Hematopoietic multipotent progenitor cell treated with erythropoietin and hydrocortisone succinate and interleukin-3 and kit ligand, for 8 days (in vitro differentiated cells): ENCODE measurements around the gene HTR3C.
"Not testable (repeated sequence)": the region's sequence is repeated elsewhere in the genome, so short reads cannot be mapped to it uniquely, and the experiment has no call there.

Experiments used
- DNase-seq: peaks from one replicate; pipeline ENCODE4 v3.0.0-alpha.2; 2015

Gene HTR3C

GRCh38 chr3:184052767-184053166, at the start of gene HTR3C:
Gene HTR3C, plus strand, starts transcription at chr3:184053047. Its CDS starts 34 bp downstream, at chr3:184053081.
- DNase-seq, result no peak

- no peak for DNase-seq
Observed at GRCh38 chr3:184003187-184003967, 49.5 kb upstream of the HTR3C start.

- DNase-seq, result no peak
Observed at GRCh38 chr3:184004476-184004875, 48.4 kb upstream of the HTR3C start.

GRCh38 chr3:184005941-184006507, 46.8 kb upstream of the HTR3C start:
- peak; percentile 84 for DNase-seq

GRCh38 chr3:184007143-184007813, 45.6 kb upstream of the HTR3C start:
- not testable (repeated sequence) for DNase-seq

- DNase-seq, result no peak
Observed at GRCh38 chr3:184008161-184008560, 44.7 kb upstream of the HTR3C start.

- DNase-seq, result no peak
Observed at GRCh38 chr3:184011230-184011876, 41.5 kb upstream of the HTR3C start.

GRCh38 chr3:184011937-184012889, 40.6 kb upstream of the HTR3C start:
- no peak for DNase-seq

GRCh38 chr3:184015381-184016019, 37.3 kb upstream of the HTR3C start:
- peak; percentile 40 for DNase-seq

GRCh38 chr3:184016169-184016570, 36.7 kb upstream of the HTR3C start:
- peak; percentile 89 for DNase-seq

GRCh38 chr3:184016811-184017671, 35.8 kb upstream of the HTR3C start:
- peak; percentile 71 for DNase-seq

- peak; percentile 98 for DNase-seq
Observed at GRCh38 chr3:184017672-184018423, 35.0 kb upstream of the HTR3C start, which contains the start of gene ABCC5. Gene ABCC5, minus strand, starts transcription at chr3:184017884. Its CDS starts 3,492 bp downstream, at chr3:184014392.

- DNase-seq, result no peak
Observed at GRCh38 chr3:184018424-184018973, 34.3 kb upstream of the HTR3C start.

GRCh38 chr3:184022323-184022722, 30.5 kb upstream of the HTR3C start:
- no peak for DNase-seq

GRCh38 chr3:184025256-184025655, 27.6 kb upstream of the HTR3C start:
- not testable (repeated sequence) for DNase-seq

GRCh38 chr3:184028275-184028890, 24.5 kb upstream of the HTR3C start:
- not testable (repeated sequence) for DNase-seq

GRCh38 chr3:184029443-184029842, 23.4 kb upstream of the HTR3C start:
- DNase-seq, result no peak

GRCh38 chr3:184030536-184030935, 22.3 kb upstream of the HTR3C start:
- DNase-seq, result no peak
